ENCODE results near the gene TGM1.

- TF ChIP-seq, protein P1, sequence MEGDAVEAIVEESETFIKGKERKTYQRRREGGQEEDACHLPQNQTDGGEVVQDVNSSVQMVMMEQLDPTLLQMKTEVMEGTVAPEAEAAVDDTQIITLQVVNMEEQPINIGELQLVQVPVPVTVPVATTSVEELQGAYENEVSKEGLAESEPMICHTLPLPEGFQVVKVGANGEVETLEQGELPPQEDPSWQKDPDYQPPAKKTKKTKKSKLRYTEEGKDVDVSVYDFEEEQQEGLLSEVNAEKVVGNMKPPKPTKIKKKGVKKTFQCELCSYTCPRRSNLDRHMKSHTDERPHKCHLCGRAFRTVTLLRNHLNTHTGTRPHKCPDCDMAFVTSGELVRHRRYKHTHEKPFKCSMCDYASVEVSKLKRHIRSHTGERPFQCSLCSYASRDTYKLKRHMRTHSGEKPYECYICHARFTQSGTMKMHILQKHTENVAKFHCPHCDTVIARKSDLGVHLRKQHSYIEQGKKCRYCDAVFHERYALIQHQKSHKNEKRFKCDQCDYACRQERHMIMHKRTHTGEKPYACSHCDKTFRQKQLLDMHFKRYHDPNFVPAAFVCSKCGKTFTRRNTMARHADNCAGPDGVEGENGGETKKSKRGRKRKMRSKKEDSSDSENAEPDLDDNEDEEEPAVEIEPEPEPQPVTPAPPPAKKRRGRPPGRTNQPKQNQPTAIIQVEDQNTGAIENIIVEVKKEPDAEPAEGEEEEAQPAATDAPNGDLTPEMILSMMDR (IDR thresholded peaks at IDR 0.05), result no peak
- no peak for TF ChIP-seq EZH2 (IDR thresholded peaks at IDR 0.05)
Measured at GRCh38 chr14:24243336-24243836, 19.6 kb downstream of the TGM1 start.

Data from neural progenitor cell (in vitro differentiated cells).